VCaP (cell line): Measurements from ENCODE around the gene NDUFAF4.
A peak's percentile ranks its signal among the peaks of the same experiment; 100 is the strongest.

Experiments
- H3K27ac ChIP-seq: fragments of 450-650 bp; 2 replicates; pipeline ENCODE4 v1.5.1; 2017
- CTCF ChIP-seq: fragments of 450-650 bp; conservative IDR thresholded peaks from 2 replicates; pipeline ENCODE4 v1.5.1; 2017; ENCODE audit warnings: mild to moderate bottlenecking, moderate library complexity

Gene NDUFAF4

GRCh38 chr6:96931198-96931597 is 33.5 kb upstream of the NDUFAF4 start:
- H3K27ac ChIP-seq: no peak overlapping the region
- TF ChIP-seq CTCF: no peak

GRCh38 chr6:96929741-96930140 is 32.0 kb upstream of the NDUFAF4 start:
- TF ChIP-seq CTCF: no peak
- no peak overlapping the region for H3K27ac ChIP-seq

- no peak for TF ChIP-seq CTCF
Observed at GRCh38 chr6:96927660-96928059, 30.0 kb upstream of the NDUFAF4 start.

GRCh38 chr6:96926425-96926824 is 28.7 kb upstream of the NDUFAF4 start:
- H3K27ac ChIP-seq: no peak overlapping the region
- TF ChIP-seq CTCF: no peak

More at GRCh38 chr6:96927660-96928059, 30.0 kb upstream of the NDUFAF4 start:
- H3K27ac ChIP-seq: no peak overlapping the region

- peak overlapping the region; percentile 69; the same call in 1 of the 2 replicates for H3K27ac ChIP-seq
- no peak for TF ChIP-seq CTCF
Observed at GRCh38 chr6:96925290-96925687, 27.6 kb upstream of the NDUFAF4 start.

GRCh38 chr6:96923871-96924493 is 26.3 kb upstream of the NDUFAF4 start:
- peak overlapping the region; percentile 69 for H3K27ac ChIP-seq

GRCh38 chr6:96923400-96923799 is 25.7 kb upstream of the NDUFAF4 start:
- peak overlapping the region; percentile 69 for H3K27ac ChIP-seq
- TF ChIP-seq CTCF: no peak

More at GRCh38 chr6:96923871-96924493, 26.3 kb upstream of the NDUFAF4 start:
- no peak for TF ChIP-seq CTCF
